Motor neuron (in vitro differentiated cells): Measurements from ENCODE around the gene THRAP3. TPM values are rescaled to one million over a fixed set of nuclear protein-coding genes. Genes with fewer than 3 reads are reported as not detected.

Experiments used
- ATAC-seq, 8 experiments: fragments of 200-7000 bp; cut with Tn5 transposase; replicated peaks in 6 of 8; 2 replicates each; pipeline ENCODE4 v1.8.0; 2021; ENCODE audit warnings: mild to moderate bottlenecking in 8 of 8, moderate library complexity in 8 of 8
- H3K27ac ChIP-seq, 2 donors: fragments of 250-450 bp; sonication (Bioruptor Pico); 2 replicates each; pipeline ENCODE4 v1.9.0; 2021; ENCODE audit warnings: antibody characterized with exemption in 2 of 2, mild to moderate bottlenecking in 2 of 2, moderate library complexity in 1 of 2
- H3K4me1 ChIP-seq, 2 donors: fragments of 250-450 bp; sonication (Bioruptor Pico); replicated peaks in 1 of 2; 2 replicates each; pipeline ENCODE4 v1.6.1; 2021; ENCODE audit warnings: antibody characterized with exemption in 2 of 2, mild to moderate bottlenecking in 2 of 2, moderate library complexity in 1 of 2
- H3K4me3 ChIP-seq, 5 donors: fragments of 250-450 bp; sonication (Bioruptor Pico); 2 replicates each; pipeline ENCODE4 v1.9.0; 2021; ENCODE audit warnings: antibody characterized with exemption in 5 of 5, mild to moderate bottlenecking in 5 of 5, moderate library complexity in 4 of 5
- WGBS, 10 experiments: fragments of 450-650 bp; shearing (Covaris generic); methylation state at CpG; one replicate each; pipeline ENCODE4 v1.0.0; 2022; 5-methylcytosine and 5-hydroxymethylcytosine counted together
- in situ Hi-C, 9 experiments: fragments of 400-800 bp; cut with MboI; loops; one replicate each; pipeline ENCODE4 v1.15.0; 2021; ENCODE audit warnings: low sequenced_read_pairs in 9 of 9, low pct_unique_long_range_greater_than_20kb in 2 of 9; ENCODE audit not compliant: unreplicated experiment in 9 of 9
- total RNA-seq, 8 experiments: library from RNA; unstranded; fragments of 300-600 nt; gene quantifications; 2 replicates each; pipeline versions ENCODE4 v1.2.3 to v1.2.4, GENCODE V29; 2022

The THRAP3 gene
- total RNA-seq, 8 experiments from 2014 or later: 72.6 to 139 (median 104) TPM

DNA sequence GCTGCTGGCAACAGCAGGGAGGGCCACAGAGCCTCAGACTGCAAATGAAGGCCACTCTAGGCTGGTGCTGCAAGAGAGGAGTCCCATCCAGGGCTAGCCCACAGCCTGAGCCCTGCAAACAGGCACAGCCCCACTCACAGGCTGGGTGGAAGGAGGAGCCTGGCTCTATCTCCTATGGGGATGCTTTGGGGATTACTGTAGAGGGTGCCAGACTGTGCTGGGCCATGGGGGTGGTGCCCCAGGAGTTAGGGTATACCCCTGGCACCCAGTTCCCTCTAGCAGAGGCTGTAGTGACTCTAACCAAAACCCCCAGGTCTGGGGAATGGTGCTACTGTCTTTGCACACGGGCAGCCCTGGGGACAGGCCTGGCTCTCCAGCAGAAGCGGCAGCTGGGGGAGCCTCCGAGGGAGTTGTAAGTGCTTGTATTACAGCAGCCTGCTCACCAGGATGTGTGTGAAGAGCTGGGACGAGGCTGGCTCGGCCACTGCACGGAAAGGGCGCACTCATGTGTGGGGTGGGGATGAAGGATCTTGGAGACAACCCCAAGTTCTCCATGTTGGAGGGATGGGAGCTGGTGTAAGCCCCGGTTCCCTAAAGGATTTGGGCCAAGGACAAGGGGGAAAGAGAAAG is 122.6 kb downstream of the THRAP3 start:
- in situ Hi-C loops: no loop called here
- H3K4me1 ChIP-seq: peaks cover 10 to 12% of the 10 kb centered on the region in 2 donors
- no peak for ATAC-seq
- WGBS, 10 experiments: 93 to 100% (median 100%) methylated on average over 1 to 6 of the region's 8 CpGs; no CpG with 5 or more reads in 4 of the 10 experiments
- no peak overlapping the region for H3K4me3 ChIP-seq
- H3K27ac ChIP-seq: no peak overlapping the region

DNA sequence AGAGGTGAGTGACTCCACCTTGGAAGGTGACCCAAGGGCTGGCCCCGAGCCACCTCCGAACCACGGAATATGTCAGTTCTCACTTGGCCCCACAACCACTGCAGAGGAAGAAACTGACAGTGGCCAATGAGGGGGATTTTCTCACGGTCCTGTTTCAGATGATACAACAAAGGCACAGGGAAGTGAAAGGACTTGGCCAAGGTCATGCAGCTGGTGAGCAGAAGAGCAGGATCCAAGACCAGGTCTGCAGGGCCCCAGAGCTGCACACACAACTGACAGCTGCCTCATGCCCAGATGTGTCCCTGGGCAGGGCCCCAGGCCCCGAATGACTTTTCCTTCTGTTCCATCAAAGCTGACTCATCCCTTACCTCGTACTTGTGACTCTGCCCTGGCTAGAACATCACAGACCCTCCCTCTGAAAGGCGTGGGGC is 125.0 kb downstream of the THRAP3 start:
- no peak overlapping the region for H3K27ac ChIP-seq
- peak in 4 of 8 experiments; percentile 11 to 38 (median 22) for ATAC-seq
- WGBS, 10 experiments: 0 to 100% (median 83%) methylated on average over 1 to 6 of the region's 7 CpGs; no CpG with 5 or more reads in 5 of the 10 experiments
- H3K4me3 ChIP-seq: no peak overlapping the region
- peaks cover 29 to 34% of the 10 kb centered on the region in 2 donors for H3K4me1 ChIP-seq
- in situ Hi-C loops: no loop called here

DNA sequence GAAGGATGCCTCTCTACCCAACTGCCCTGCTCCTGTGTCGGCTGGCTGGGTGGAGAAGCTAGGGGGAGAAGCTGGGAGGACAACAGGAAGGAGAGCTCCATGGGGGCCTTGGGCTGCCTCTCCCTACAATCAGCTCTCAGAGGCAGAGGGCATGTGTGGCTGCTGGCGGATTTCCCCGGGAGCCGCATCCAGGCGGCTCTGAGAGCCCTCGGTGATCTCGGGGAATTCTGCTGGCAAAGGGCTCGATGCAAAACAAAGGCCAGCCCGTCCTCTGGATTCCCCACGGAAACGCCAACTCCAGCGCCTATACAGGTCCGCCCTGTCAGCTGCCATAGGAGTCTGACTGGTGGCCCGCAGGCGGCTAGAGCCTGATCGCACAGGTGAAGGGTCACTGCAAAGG is 125.6 kb downstream of the THRAP3 start:
- peak in 4 of 8 experiments; percentile 2 to 20 (median 9) for ATAC-seq
- Histone ChIP-seq H3K4me1 (peaks cover 33 to 40% of the 10 kb centered on the region in 2 donors), H3K4me3 (no peak overlapping the region), H3K27ac (peak overlapping the region in 1 of 2 donors; percentile 7)
- 75 to 87% (median 83%) methylated on average over 3 to 11 of the region's 16 CpGs; no CpG with 5 or more reads in 4 of the 10 experiments for WGBS, 10 experiments
- in situ Hi-C loops: no loop called here

DNA sequence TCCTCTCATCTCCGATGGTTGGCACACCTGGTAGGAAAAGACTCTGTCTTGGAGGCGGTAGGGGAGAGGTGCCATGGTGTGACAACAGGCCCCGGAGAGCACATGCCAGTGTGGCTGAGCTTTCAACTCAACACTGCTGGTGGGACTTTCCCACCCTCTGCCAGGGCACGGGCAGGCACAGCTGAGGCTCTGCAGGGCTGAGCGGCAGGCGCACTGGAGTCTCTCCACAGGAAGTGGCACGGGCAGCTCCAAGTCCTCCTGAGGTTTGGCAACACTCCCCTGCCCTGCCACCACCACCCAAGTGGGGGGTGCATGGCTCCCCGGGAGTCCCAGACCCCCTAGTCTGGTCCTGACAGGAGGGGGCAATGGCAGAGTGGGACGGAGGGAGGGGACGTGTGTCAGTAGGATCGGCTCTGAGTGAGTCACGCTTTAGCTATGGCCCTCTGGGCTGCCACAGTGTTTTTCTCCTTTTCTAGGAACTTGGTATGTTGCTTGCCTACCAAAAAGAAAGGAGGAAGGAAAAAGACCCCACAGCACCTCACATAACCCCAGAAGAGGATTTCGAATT is 126.5 kb downstream of the THRAP3 start:
- WGBS, 10 experiments: 19 to 93% (median 87%) methylated on average over 1 to 10 of the region's 13 CpGs; no CpG with 5 or more reads in 3 of the 10 experiments
- in situ Hi-C loops: no loop called here
- Histone ChIP-seq H3K27ac (peak overlapping the region in 1 of 2 donors; percentile 46), H3K4me1 (peaks cover 35 to 42% of the 10 kb centered on the region in 2 donors), H3K4me3 (no peak overlapping the region)
- ATAC-seq: peak in 4 of 8 experiments; percentile 9 to 51 (median 25)

DNA sequence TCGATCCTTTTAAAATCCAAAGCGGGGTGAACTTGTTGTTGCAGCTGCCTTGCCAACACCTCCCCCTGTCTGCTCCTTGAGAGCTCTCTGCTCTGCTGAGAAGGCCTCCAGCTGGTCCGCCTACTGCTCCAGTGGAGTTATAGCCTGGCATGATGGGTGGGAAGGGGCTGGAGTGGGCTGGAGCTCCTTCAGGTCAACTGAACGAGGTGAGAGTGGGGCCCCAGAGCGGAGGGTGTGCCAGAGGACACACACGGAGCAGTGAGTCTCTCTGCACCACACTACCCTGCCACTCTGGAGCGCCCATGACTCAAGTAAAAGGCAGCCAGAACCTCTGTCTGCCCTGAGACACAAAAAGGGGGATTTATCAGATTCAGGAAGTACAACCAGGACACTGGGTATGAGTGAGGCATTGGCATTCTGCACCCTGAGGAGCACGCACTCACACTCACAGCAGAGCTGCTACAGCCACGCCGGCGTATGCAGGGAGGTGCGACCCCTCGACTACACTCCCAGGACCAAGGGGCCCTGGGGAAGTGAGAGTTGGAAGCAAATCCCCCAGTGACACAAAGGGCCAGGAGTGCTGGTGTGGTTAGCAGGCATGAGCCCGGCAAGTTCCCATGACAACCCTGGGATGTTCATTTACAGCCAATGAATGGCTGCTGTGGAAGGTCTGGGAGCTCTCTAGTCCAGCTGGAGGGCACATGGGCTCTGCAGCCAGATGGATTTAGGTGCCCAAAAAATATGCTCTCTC is 127.2 kb downstream of the THRAP3 start:
- in situ Hi-C loops: no loop called here
- Histone ChIP-seq H3K27ac (peak overlapping the region; percentile 16 to 46), H3K4me3 (no peak overlapping the region), H3K4me1 (peaks cover 35 to 42% of the 10 kb centered on the region in 2 donors)
- WGBS, 10 experiments: 0 to 70% (median 52%) methylated on average over 1 to 8 of the region's 14 CpGs; no CpG with 5 or more reads in 4 of the 10 experiments
- peak; percentile 43 to 90 (median 76) for ATAC-seq

DNA sequence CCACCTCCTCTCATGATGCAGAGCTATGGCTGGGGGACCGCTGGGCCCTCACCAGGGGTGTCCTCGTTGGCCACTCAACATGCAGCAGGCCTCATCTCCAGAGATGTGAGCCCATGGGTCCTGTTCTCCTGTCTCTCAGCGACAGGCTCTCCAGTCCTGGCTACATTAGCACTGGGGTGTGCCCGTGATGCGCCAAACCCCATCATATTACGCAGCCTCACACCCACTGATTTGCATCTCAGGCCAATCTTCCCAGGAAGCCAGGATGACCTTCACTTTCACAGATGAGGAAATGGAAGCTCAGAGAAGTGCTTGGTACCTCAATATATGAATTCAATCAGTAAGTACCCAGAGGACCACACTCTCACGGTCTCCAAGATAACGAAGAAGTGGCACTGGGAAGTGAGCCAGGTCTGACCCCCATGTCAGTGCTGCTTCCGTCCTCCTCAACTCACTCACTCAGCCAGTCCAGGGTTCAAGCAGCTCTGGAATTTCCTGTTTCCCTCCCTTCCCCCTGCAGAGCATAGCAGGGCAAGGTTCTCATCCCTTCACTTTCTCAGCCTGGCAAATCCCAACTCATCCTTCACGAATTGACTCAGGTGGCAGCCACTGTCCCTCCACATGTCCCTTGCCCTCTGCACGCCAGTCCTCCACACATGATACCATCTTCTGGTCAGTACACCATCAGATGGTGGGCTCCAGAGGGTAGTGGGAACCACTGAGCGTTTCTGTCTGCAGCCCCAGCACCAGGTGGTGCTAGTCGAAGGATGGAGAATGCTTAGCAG is 128.1 kb downstream of the THRAP3 start:
- Histone ChIP-seq H3K27ac (peak overlapping the region in 1 of 2 donors; percentile 32), H3K4me1 (peaks cover 35 to 42% of the 10 kb centered on the region in 2 donors), H3K4me3 (no peak overlapping the region)
- in situ Hi-C loops: no loop called here
- ATAC-seq: peak in 3 of 8 experiments; percentile 71 to 76 (median 73)
- WGBS, 10 experiments: 0 to 95% (median 73%) methylated on average over 1 to 11 of the region's 13 CpGs; no CpG with 5 or more reads in 2 of the 10 experiments

DNA sequence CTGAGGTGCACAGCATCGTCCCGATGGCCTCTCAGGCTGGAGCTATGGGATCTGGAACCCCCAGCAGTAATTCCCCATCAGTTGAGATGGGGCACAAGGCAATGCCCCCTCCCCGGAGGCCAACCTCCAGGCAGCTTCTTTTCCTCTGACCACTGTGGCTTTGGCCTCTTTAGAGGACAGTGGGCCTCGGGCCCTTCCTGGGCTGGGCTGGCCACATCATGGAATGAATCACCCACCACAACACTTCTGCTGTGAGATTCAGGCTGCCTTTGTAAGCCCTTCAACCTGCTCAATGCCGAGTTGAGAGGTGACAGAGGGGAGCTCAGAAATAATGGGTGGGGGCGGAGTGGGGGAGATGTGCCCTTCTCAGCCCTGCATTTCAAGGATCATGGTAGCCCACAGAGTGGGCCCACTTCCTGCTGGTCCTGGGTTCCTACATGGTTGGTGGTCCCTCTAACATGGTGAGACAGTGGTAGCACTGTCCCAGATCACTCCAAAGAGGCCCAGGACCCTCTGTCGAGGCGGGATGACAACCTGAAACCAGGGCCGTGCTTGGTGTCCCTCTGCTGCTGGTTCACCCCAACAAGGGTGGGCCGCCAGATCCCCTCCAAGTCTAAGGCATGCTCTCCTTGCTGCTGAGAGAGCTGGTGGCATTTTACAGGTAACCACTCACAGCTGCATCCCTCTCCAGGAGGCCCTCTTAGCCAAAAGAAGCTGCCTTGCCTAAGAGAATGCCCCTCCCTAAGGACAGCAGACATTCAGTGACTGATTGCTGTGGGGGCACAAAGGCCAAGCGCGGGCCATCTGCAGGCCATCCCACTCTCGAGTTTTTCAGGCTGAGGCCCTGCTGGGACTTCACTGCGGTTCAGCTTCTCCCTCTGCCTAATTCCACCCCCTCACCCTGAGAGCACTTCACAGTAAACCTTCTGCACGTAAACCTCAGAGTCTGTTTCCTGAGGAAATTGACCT is 129.0 kb downstream of the THRAP3 start:
- WGBS, 10 experiments: 13 to 93% (median 46%) methylated on average over 2 to 12 of the region's 15 CpGs; no CpG with 5 or more reads in 3 of the 10 experiments
- Histone ChIP-seq H3K27ac (peak overlapping the region in 1 of 2 donors; percentile 29), H3K4me3 (no peak overlapping the region), H3K4me1 (peaks cover 35 to 42% of the 10 kb centered on the region in 2 donors)
- in situ Hi-C loops: no loop called here
- ATAC-seq: no peak

DNA sequence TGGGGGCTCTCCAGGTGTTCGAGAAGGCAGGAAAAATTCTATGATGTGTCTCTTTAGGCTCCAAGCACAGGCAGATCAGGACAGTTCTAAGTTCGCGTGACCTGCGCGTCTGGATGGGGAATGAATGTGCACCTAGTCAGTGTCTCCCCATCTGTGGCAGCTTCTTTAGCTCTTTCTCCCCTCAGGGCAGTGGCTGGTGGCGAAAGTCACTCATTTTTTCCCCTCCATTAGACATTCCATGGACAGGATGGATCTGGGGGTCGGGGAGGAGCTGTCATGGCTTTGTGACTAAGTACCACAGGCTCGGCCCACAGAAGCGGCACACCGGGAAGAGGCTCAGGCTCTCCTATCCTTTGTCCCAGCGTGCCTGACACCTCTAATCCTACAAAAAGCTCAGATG is 130.2 kb downstream of the THRAP3 start:
- peaks cover 35 to 42% of the 10 kb centered on the region in 2 donors for H3K4me1 ChIP-seq
- 50 to 100% (median 78%) methylated on average over 1 to 9 of the region's 11 CpGs; no CpG with 5 or more reads in 3 of the 10 experiments for WGBS, 10 experiments
- no peak for ATAC-seq
- H3K27ac ChIP-seq: peak overlapping the region in 1 of 2 donors; percentile 37
- in situ Hi-C loops: no loop called here
- H3K4me3 ChIP-seq: no peak overlapping the region

Other genes starting within 250 kb of the THRAP3 start
- 10 to 100 TPM in 3 of 8 experiments, 1 to 10 TPM in 2, under 1 TPM in 2, not detected in 1; 0.49 to 23.8 (median 9.1) TPM for gene TEKT2, start 140.3 kb upstream of the THRAP3 start, total RNA-seq
- 10 to 100 TPM; 21.7 to 45.8 (median 38.6) TPM for gene ADPRS, start 135.6 kb upstream of the THRAP3 start, total RNA-seq
- 10 to 100 TPM in 1 of 8 experiments, 1 to 10 TPM in 2, under 1 TPM in 5; 0.31 to 12.3 (median 0.61) TPM for gene COL8A2, start 99.2 kb upstream of the THRAP3 start, total RNA-seq
- gene TRAPPC3, start 75.0 kb upstream of the THRAP3 start, total RNA-seq: 100 to 1,000 TPM in 1 of 8 experiments, 10 to 100 TPM in 7; 56.1 to 121 (median 69.5) TPM
- gene MAP7D1, start 68.3 kb upstream of the THRAP3 start, total RNA-seq: 100 to 1,000 TPM in 4 of 8 experiments, 10 to 100 TPM in 4; 50.7 to 174 (median 94.9) TPM
- gene SH3D21, start 81.9 kb downstream of the THRAP3 start, total RNA-seq: 10 to 100 TPM in 2 of 8 experiments, 1 to 10 TPM in 6; 3.7 to 14.7 (median 7.6) TPM
- gene EVA1B, start 99.2 kb downstream of the THRAP3 start, total RNA-seq: 10 to 100 TPM in 7 of 8 experiments, 1 to 10 TPM in 1; 7.6 to 43.0 (median 12.6) TPM
- 10 to 100 TPM; 21.2 to 49.9 (median 30.9) TPM for gene STK40, start 161.5 kb downstream of the THRAP3 start, total RNA-seq
- gene LSM10, start 173.5 kb downstream of the THRAP3 start, total RNA-seq: 10 to 100 TPM; 32.4 to 68.7 (median 40.2) TPM
- 10 to 100 TPM in 7 of 8 experiments, 1 to 10 TPM in 1; 7.5 to 31.1 (median 24.6) TPM for gene OSCP1, start 226.0 kb downstream of the THRAP3 start, total RNA-seq
- gene MRPS15, start 239.9 kb downstream of the THRAP3 start, total RNA-seq: 100 to 1,000 TPM in 3 of 8 experiments, 10 to 100 TPM in 5; 45.9 to 146 (median 86.4) TPM